NB4 (cell line): ENCODE results near the gene TBL2.
"Not testable (repeated sequence)": the region's sequence is repeated elsewhere in the genome, so short reads cannot be mapped to it uniquely, and the experiment has no call there.

Source experiments
- CTCF ChIP-seq: IDR thresholded peaks from one replicate; pipeline ENCODE4 v1.5.1; 2012; ENCODE audit warnings: low read depth, low read length
- POLR2A ChIP-seq: IDR thresholded peaks from 2 replicates; pipeline ENCODE4 v1.6.1; 2011; ENCODE audit warnings: mild to moderate bottlenecking; ENCODE audit not compliant: insufficient read length; ENCODE audit errors: extremely low read depth

- TF ChIP-seq CTCF, POLR2A: not testable (repeated sequence)
Measured at GRCh38 chr7:73617520-73617919, 39.1 kb upstream of the TBL2 start.
